ENCODE data around the gene STXBP3.

STXBP3 gene

GRCh38 chr1:108732398-108732797, 14.1 kb upstream of the STXBP3 start:
- Histone ChIP-seq H3K27me3 (replicated peaks; ENCODE audit: insufficient read depth, low read length) (no peaks in the 10 kb centered on the region), H3K9ac (ENCODE audit: low read length) (no peak overlapping the region), H3K9me2 (replicated peaks; ENCODE audit: insufficient read depth, low read length) (no peaks in the 10 kb centered on the region), H3K4me2 (ENCODE audit: low read depth, low read length) (no peak overlapping the region), H3F3A (ENCODE audit: insufficient read depth, low read length) (no peaks in the 10 kb centered on the region), H3K9me3 (replicated peaks; ENCODE audit: insufficient read depth, low read length) (no peaks in the 10 kb centered on the region), H3K4me3 (ENCODE audit: low read length) (no peak overlapping the region), H3K36me3 (replicated peaks; ENCODE audit: insufficient read depth, low read length) (no peaks in the 10 kb centered on the region), H2AFZ (ENCODE audit: low read length) (no peak overlapping the region), H3K4me1 (ENCODE audit: low read length) (no peaks in the 10 kb centered on the region), H3K79me2 (ENCODE audit: low read length) (no peaks in the 10 kb centered on the region), H3K27ac (ENCODE audit: low read length) (no peak overlapping the region), H4K20me1 (ENCODE audit: insufficient read depth, low read length) (no peaks in the 10 kb centered on the region)
- no peak for TF ChIP-seq EZH2 (optimal IDR thresholded peaks at IDR 0.05; ENCODE audit: low read depth, low read length)
- no peak for TF ChIP-seq EZH2phosphoT487 (IDR thresholded peaks at IDR 0.05; ENCODE audit: low read length)
- no peak for TF ChIP-seq CTCF (IDR thresholded peaks at IDR 0.05; ENCODE audit: low read length)
- DNase-seq: no peak

GRCh38 chr1:108734171-108734865, 12.2 kb upstream of the STXBP3 start:
- no peak overlapping the region for H3K27ac ChIP-seq (ENCODE audit: low read length)
- no peaks in the 10 kb centered on the region for H4K20me1 ChIP-seq (ENCODE audit: insufficient read depth, low read length)
- no peak overlapping the region for H3K4me2 ChIP-seq (ENCODE audit: low read depth, low read length)
- no peak for DNase-seq
- no peaks in the 10 kb centered on the region for H3K79me2 ChIP-seq (ENCODE audit: low read length)
- H2AFZ ChIP-seq (ENCODE audit: low read length): no peak overlapping the region
- TF ChIP-seq CTCF (IDR thresholded peaks at IDR 0.05; ENCODE audit: low read length) (no peak), EZH2phosphoT487 (IDR thresholded peaks at IDR 0.05; ENCODE audit: low read length) (no peak)
- no peak overlapping the region for H3K9ac ChIP-seq (ENCODE audit: low read length)
- H3K27me3 ChIP-seq (replicated peaks; ENCODE audit: insufficient read depth, low read length): no peaks in the 10 kb centered on the region
- H3K9me3 ChIP-seq (replicated peaks; ENCODE audit: insufficient read depth, low read length): no peaks in the 10 kb centered on the region
- no peaks in the 10 kb centered on the region for H3K4me1 ChIP-seq (ENCODE audit: low read length)
- no peaks in the 10 kb centered on the region for H3F3A ChIP-seq (ENCODE audit: insufficient read depth, low read length)
- no peak overlapping the region for H3K4me3 ChIP-seq (ENCODE audit: low read length)
- H3K36me3 ChIP-seq (replicated peaks; ENCODE audit: insufficient read depth, low read length): no peaks in the 10 kb centered on the region
- H3K9me2 ChIP-seq (replicated peaks; ENCODE audit: insufficient read depth, low read length): no peaks in the 10 kb centered on the region

- H3K4me2 ChIP-seq (ENCODE audit: low read depth, low read length): no peak overlapping the region
- H3K27me3 ChIP-seq (replicated peaks; ENCODE audit: insufficient read depth, low read length): no peaks in the 10 kb centered on the region
- no peak for TF ChIP-seq CTCF (IDR thresholded peaks at IDR 0.05; ENCODE audit: low read length)
- TF ChIP-seq EZH2 (optimal IDR thresholded peaks at IDR 0.05; ENCODE audit: low read depth, low read length): no peak
- no peak for TF ChIP-seq EZH2phosphoT487 (IDR thresholded peaks at IDR 0.05; ENCODE audit: low read length)
- no peaks in the 10 kb centered on the region for H3K36me3 ChIP-seq (replicated peaks; ENCODE audit: insufficient read depth, low read length)
- H3F3A ChIP-seq (ENCODE audit: insufficient read depth, low read length): 0 out of 2 replicates have a peak, but pooled peaks cover 6% of the 10 kb centered on the region
- H3K9me3 ChIP-seq (replicated peaks; ENCODE audit: insufficient read depth, low read length): no peaks in the 10 kb centered on the region
- H3K4me1 ChIP-seq (ENCODE audit: low read length): peaks cover 5% of the 10 kb centered on the region; the same call in 1 of the 2 replicates
- H4K20me1 ChIP-seq (ENCODE audit: insufficient read depth, low read length): no peaks in the 10 kb centered on the region
- H3K9me2 ChIP-seq (replicated peaks; ENCODE audit: insufficient read depth, low read length): no peaks in the 10 kb centered on the region
- H3K27ac ChIP-seq (ENCODE audit: low read length): no peak overlapping the region
- H3K79me2 ChIP-seq (ENCODE audit: low read length): peaks cover 1% of the 10 kb centered on the region
- no peak overlapping the region for H3K9ac ChIP-seq (ENCODE audit: low read length)
- no peak overlapping the region for H2AFZ ChIP-seq (ENCODE audit: low read length)
- DNase-seq: no peak
- H3K4me3 ChIP-seq (ENCODE audit: low read length): no peak overlapping the region
Observed at GRCh38 chr1:108742253-108742652, 4.2 kb upstream of the STXBP3 start.
